Stimulated activated CD4-positive, alpha-beta T cell treated with anti-CD3 and anti-CD28 coated beads, Interleukin-1b, Interleukin-23, amount 100 ng/mL, for 4 hours (primary cell): Measurements from ENCODE around the gene SND1.

Experiments
- DNase-seq, 2 donors: peaks; one replicate each; pipeline ENCODE4 v3.0.0-alpha.2; 2020; ENCODE audit warnings: low read depth in 2 of 2

Gene SND1

DNA sequence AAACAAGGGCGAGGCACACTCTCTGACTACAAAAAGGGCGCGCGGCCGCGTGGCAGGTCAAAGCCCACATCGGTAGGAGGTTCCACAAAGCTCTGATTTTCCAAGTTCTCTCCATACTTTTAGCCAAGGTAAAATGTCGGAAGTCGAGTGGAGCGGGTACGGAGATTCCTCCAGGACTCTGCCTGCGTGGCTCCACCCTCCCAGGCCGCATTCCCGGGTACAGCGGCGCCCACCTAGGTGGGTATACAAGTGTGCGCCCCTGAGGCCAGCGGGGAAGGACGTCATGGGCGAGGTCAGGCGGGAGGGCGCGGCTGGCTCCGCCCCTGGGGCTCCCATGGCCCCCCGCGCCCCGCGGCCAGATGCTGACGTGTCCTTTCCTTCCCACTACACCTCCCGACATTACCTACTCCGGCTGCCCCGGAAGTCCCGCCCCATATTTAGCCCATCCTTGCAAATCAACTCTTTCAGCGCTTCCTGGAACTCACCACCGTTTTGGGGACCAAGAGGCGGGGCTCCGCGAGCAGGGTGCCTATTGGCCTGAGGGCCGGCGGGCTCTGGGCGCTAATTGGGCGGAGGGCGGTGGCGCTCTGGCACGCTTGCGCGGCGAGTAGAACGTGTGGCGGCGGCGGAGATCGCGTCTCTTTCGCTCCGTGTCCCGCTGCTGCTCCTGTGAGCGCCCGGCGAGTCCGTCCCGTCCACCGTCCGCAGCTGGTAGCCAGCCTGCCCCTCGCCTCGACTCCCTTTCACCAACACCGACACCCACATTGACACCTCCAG is at the start of gene SND1:
Gene SND1 (plus strand): TSS at position 639 of the 777 bp plus-strand sequence. CDS start 180 bp downstream, outside the sequence.
- DNase-seq, result peak; percentile 94 to 96

- no peak for DNase-seq
These were observed 43.5 kb upstream of the SND1 start for GRCh38 chr7:127608446-127608845.

- DNase-seq, result no peak
These were observed 42.7 kb upstream of the SND1 start for GRCh38 chr7:127609297-127609696.

DNA sequence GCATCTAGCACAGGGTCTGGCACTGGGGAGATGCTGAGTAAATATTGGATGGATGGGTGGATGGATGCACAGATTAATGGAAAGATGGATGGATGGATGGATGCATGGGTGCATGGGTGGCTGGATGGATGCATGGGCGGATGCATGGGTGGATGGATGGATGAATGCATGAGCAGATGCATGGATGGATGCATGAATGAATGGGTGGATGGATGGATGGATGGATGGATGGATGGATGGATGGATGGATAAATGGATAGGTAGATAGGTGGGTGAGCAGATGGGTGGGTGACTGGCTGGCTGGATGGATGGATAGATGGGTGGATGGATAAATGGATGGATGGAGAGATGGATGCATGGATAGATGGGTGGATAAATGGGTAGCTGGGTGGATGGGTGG is 39.7 kb upstream of the SND1 start:
- DNase-seq, result no peak

- no peak for DNase-seq
These were observed 35.3 kb upstream of the SND1 start for GRCh38 chr7:127616724-127617123.

DNA sequence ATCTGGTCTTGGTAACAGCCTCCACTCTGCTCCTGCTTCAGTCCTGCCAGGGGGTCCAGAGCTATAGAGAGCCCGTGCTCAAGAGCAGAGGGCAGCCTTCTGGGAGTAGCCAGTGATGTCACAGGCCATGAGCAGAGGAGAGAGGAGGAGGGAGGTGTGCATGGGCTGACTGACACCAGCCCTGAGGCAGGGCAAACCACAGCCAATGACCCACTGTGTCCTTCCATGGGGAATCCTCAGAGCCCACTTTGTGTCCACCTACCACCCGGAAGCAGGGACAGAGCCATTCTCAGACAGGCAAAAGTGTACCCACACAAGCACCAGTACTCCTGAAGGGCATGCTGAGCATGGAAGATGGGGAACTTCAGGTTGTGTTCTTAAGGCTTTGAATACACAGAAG is 34.0 kb upstream of the SND1 start, which contains the start of gene PAX4:
Gene PAX4 (minus strand): TSS at position 101 of the 400 bp plus-strand sequence. CDS start 2,214 bp downstream, outside the sequence.
- no peak for DNase-seq

- no peak for DNase-seq
These were observed 33.2 kb upstream of the SND1 start for GRCh38 chr7:127618775-127619174.

GRCh38 chr7:127619681-127620405 is 32.2 kb upstream of the SND1 start:
- DNase-seq, result no peak

- DNase-seq, result no peak
These were observed 31.4 kb upstream of the SND1 start for GRCh38 chr7:127620406-127621233.

- DNase-seq, result no peak
These were observed 26.7 kb upstream of the SND1 start for GRCh38 chr7:127625331-127625730.

DNA sequence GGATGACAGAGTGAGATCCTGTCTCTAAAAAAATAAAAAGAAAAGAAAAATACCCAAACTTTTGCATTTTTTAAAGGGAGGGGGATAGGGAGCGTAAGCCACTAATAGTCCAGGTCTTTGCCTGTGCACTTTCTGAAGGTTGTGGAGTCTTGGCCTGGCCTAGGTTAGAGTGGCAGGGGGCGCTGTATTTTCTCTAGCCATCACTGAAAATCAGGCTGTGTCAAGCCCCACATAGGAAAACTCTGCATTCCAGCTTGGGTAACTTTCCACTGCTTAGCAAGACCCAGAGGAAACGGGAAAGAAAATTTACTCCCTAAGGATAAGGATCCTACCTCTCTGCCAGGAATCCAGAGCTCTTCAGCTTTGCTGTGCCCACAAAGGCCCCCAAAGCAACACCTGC is 23.5 kb upstream of the SND1 start:
- no peak for DNase-seq

DNA sequence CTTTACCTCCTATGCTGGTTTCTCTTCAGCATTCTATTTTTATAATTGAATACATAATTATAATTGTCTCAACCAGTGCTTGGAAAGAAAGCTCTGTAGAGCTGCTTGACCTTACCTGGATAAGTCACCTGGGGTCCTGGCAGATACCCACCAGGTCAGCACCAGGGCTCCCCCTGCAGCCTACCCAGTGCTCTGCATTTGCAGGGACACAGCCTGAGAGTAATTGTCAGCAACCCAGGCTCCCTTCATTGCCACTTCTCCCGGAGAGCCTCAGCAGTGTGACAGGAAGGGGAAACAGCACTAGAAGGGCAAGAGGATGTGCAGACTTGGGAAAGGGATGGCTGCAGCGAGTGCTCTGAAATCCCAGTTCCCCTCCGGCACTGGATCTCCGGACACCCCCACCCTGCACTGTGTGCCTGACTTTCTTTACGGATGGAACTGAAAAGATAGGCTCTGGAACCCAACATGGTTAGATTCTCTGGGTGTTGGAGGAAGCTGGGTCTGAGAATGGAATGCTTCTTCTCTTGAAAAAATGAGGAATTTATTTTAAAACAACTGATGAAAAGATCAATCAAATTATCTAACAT is 22.6 kb upstream of the SND1 start:
- DNase-seq, result peak in 1 of 2 donors; percentile 19

GRCh38 chr7:127632276-127632910 is 19.6 kb upstream of the SND1 start:
- DNase-seq, result no peak

- no peak for DNase-seq
These were observed 16.2 kb upstream of the SND1 start for GRCh38 chr7:127635659-127636285.

- DNase-seq, result no peak
These were observed 13.8 kb upstream of the SND1 start for GRCh38 chr7:127638197-127638596.

DNA sequence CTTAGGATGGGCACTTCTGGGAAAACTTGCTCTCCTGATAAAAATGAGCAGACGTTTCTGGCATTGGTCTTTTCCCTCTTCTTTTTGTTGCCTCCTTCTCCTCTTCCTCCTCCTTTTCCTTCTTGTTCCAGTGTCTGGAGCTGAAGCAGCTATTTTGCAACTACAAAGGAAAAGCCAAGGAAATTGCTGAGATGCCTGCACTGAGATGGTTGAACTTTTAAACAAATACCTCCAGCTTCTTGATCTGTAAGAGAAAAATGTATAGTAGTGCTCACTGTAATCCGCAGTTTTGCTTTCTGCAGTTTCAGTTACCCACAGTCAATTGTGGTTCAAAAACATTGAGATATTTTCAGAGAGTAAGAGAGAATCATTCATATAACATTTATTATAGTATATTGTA is 7.5 kb upstream of the SND1 start:
- no peak for DNase-seq

- DNase-seq, result no peak
These were observed 4.4 kb upstream of the SND1 start for GRCh38 chr7:127647636-127648035.

- DNase-seq, result no peak
These were observed 3.0 kb upstream of the SND1 start for GRCh38 chr7:127648986-127649385.

- DNase-seq, result no peak
These were observed 993 bp upstream of the SND1 start for GRCh38 chr7:127650847-127651555.
